Nucleus accumbens (tissue), 56 donors: Measurements from ENCODE around the gene VPS13C.
"Not testable (repeated sequence)": the region's sequence is repeated elsewhere in the genome, so short reads cannot be mapped to it uniquely, and the experiment has no call there.

Experiments used
- DNase-seq, 56 donors: peaks; one replicate each; lab custom pipeline; 2025; lab: John Stamatoyannopoulos, UW

Gene VPS13C

GRCh38 chr15:62050115-62050514 is 10.1 kb downstream of the VPS13C start:
- no peak for DNase-seq

GRCh38 chr15:62048254-62048653 is 12.0 kb downstream of the VPS13C start:
- not testable (repeated sequence) for DNase-seq

GRCh38 chr15:62047282-62047827 is 12.9 kb downstream of the VPS13C start:
- no peak for DNase-seq

GRCh38 chr15:62046078-62046743 is 14.0 kb downstream of the VPS13C start:
- no peak for DNase-seq

- DNase-seq, result no peak
Observed at GRCh38 chr15:62035256-62035924, 24.9 kb downstream of the VPS13C start.

GRCh38 chr15:62027916-62028315 is 32.3 kb downstream of the VPS13C start:
- DNase-seq, result no peak

GRCh38 chr15:62027263-62027565 is 33.0 kb downstream of the VPS13C start:
- no peak for DNase-seq

GRCh38 chr15:62026487-62027262 is 33.6 kb downstream of the VPS13C start:
- no peak for DNase-seq

GRCh38 chr15:62021991-62022600 is 38.2 kb downstream of the VPS13C start:
- DNase-seq, result no peak

GRCh38 chr15:62020576-62021160 is 39.6 kb downstream of the VPS13C start:
- DNase-seq, result no peak

- DNase-seq, result not testable (repeated sequence)
Observed at GRCh38 chr15:62005354-62005753, 54.9 kb downstream of the VPS13C start.

GRCh38 chr15:61997786-61998185 is 62.5 kb downstream of the VPS13C start:
- no peak for DNase-seq

GRCh38 chr15:61996056-61996635 is 64.1 kb downstream of the VPS13C start:
- no peak for DNase-seq

GRCh38 chr15:61994216-61994615 is 66.0 kb downstream of the VPS13C start:
- DNase-seq, result no peak

- DNase-seq, result no peak
Observed at GRCh38 chr15:61992518-61992917, 67.7 kb downstream of the VPS13C start.

- DNase-seq, result no peak
Observed at GRCh38 chr15:61989667-61990066, 70.6 kb downstream of the VPS13C start.

GRCh38 chr15:61987824-61988223 is 72.4 kb downstream of the VPS13C start:
- DNase-seq, result no peak

GRCh38 chr15:61983081-61983480 is 77.2 kb downstream of the VPS13C start:
- no peak for DNase-seq

- no peak for DNase-seq
Observed at GRCh38 chr15:61978225-61978624, 82.0 kb downstream of the VPS13C start.

GRCh38 chr15:61974759-61975158 is 85.5 kb downstream of the VPS13C start:
- no peak for DNase-seq
